Subcutaneous abdominal adipose tissue (tissue), 5 donors: Measurements from ENCODE around the gene NOP14.

ENCODE experiments used
- H3K27ac ChIP-seq: one replicate; pipeline ENCODE4 v1.7.0; 2013; ENCODE audit warnings: low read depth, mild to moderate bottlenecking, inconsistent platforms, low read length, moderate library complexity
- H3K27me3 ChIP-seq, 5 donors: one replicate each; pipeline ENCODE4 v1.7.0; 2013; ENCODE audit warnings: low read length in 5 of 5, inconsistent platforms in 1 of 5; ENCODE audit not compliant: control insufficient read depth in 5 of 5, insufficient read depth in 4 of 5
- H3K36me3 ChIP-seq, 5 donors: one replicate each; pipeline ENCODE4 v1.7.0; 2013; ENCODE audit warnings: low read length in 5 of 5; ENCODE audit not compliant: control insufficient read depth in 5 of 5, insufficient read depth in 5 of 5
- H3K4me1 ChIP-seq, 5 donors: one replicate each; pipeline ENCODE4 v1.7.0; 2013; ENCODE audit warnings: low read length in 5 of 5, mild to moderate bottlenecking in 3 of 5, moderate library complexity in 1 of 5; ENCODE audit not compliant: control insufficient read depth in 5 of 5, insufficient read depth in 5 of 5
- H3K4me3 ChIP-seq, 5 donors: one replicate each; pipeline ENCODE4 v1.7.0; 2013; ENCODE audit warnings: low read length in 5 of 5, low read depth in 1 of 5
- H3K9ac ChIP-seq, 5 donors: one replicate each; pipeline ENCODE4 v1.7.0; 2013; ENCODE audit warnings: low read length in 5 of 5, mild to moderate bottlenecking in 4 of 5, moderate library complexity in 3 of 5
- H3K9me3 ChIP-seq, 5 donors: one replicate each; pipeline ENCODE4 v1.7.0; 2013; ENCODE audit warnings: low read length in 5 of 5; ENCODE audit not compliant: control insufficient read depth in 5 of 5
- donor health status: healthy.
- donor health status: healthy.
- donor health status: healthy.
- donor health status: healthy.
- donor health status: healthy.

The NOP14 gene

GRCh38 chr4:2931512-2932301, 31.5 kb downstream of the NOP14 start:
- H3K27ac ChIP-seq = peak overlapping the region; percentile 17
- no peaks in the 10 kb centered on the region for H3K9me3 ChIP-seq
- peaks cover 0 to 50% (median 44%) of the 10 kb centered on the region in 5 donors for H3K36me3 ChIP-seq
- H3K27me3 ChIP-seq = no peaks in the 10 kb centered on the region
- H3K4me3 ChIP-seq = peak overlapping the region in 2 of 5 donors; percentile 14 to 36
- H3K4me1 ChIP-seq = peaks cover 3 to 53% (median 44%) of the 10 kb centered on the region in 5 donors
- H3K9ac ChIP-seq = peak overlapping the region in 2 of 5 donors; percentile 24 to 59

- H3K36me3 ChIP-seq = peaks cover 0 to 56% (median 51%) of the 10 kb centered on the region in 5 donors
Measured at GRCh38 chr4:2930758-2931511, 32.3 kb downstream of the NOP14 start.

GRCh38 chr4:2930135-2930757, 33.0 kb downstream of the NOP14 start:
- H3K27ac ChIP-seq = no peak overlapping the region
- peaks cover 0 to 63% (median 57%) of the 10 kb centered on the region in 5 donors for H3K36me3 ChIP-seq
- H3K9ac ChIP-seq = no peak overlapping the region
- H3K4me3 ChIP-seq = no peak overlapping the region
- no peaks in the 10 kb centered on the region for H3K9me3 ChIP-seq
- H3K4me1 ChIP-seq = peaks cover 0 to 38% (median 35%) of the 10 kb centered on the region in 5 donors
- no peaks in the 10 kb centered on the region for H3K27me3 ChIP-seq

More at GRCh38 chr4:2930758-2931511, 32.3 kb downstream of the NOP14 start:
- Histone ChIP-seq H3K27me3 (no peaks in the 10 kb centered on the region), H3K4me3 (no peak overlapping the region), H3K27ac (peak overlapping the region; percentile 17), H3K9ac (peak overlapping the region in 1 of 5 donors; percentile 59), H3K9me3 (no peaks in the 10 kb centered on the region), H3K4me1 (peaks cover 3 to 45% (median 41%) of the 10 kb centered on the region in 5 donors)

- Histone ChIP-seq H3K27ac (no peak overlapping the region), H3K4me1 (peaks cover 0 to 34% (median 31%) of the 10 kb centered on the region in 5 donors), H3K4me3 (no peak overlapping the region), H3K9ac (no peak overlapping the region), H3K27me3 (no peaks in the 10 kb centered on the region), H3K9me3 (no peaks in the 10 kb centered on the region), H3K36me3 (peaks cover 0 to 71% (median 65%) of the 10 kb centered on the region in 5 donors)
Measured at GRCh38 chr4:2929469-2929868, 33.7 kb downstream of the NOP14 start.

- no peak overlapping the region for H3K27ac ChIP-seq
- no peaks in the 10 kb centered on the region for H3K27me3 ChIP-seq
- no peak overlapping the region for H3K9ac ChIP-seq
- peaks cover 0 to 81% (median 74%) of the 10 kb centered on the region in 5 donors for H3K36me3 ChIP-seq
- peaks cover under 1 to 29% (median 26%) of the 10 kb centered on the region in 5 donors for H3K4me1 ChIP-seq
- H3K4me3 ChIP-seq = no peak overlapping the region
- no peaks in the 10 kb centered on the region for H3K9me3 ChIP-seq
Measured at GRCh38 chr4:2928242-2929176, 34.7 kb downstream of the NOP14 start.

GRCh38 chr4:2927696-2928075, 35.5 kb downstream of the NOP14 start:
- H3K4me3 ChIP-seq = no peak overlapping the region
- no peak overlapping the region for H3K9ac ChIP-seq
- H3K4me1 ChIP-seq = peaks cover 5 to 21% (median 17%) of the 10 kb centered on the region in 5 donors
- H3K36me3 ChIP-seq = peaks cover 0 to 89% (median 80%) of the 10 kb centered on the region in 5 donors
- peaks cover 0 to 2% (median 0%) of the 10 kb centered on the region in 5 donors for H3K27me3 ChIP-seq
- H3K9me3 ChIP-seq = no peaks in the 10 kb centered on the region
- no peak overlapping the region for H3K27ac ChIP-seq

DNA sequence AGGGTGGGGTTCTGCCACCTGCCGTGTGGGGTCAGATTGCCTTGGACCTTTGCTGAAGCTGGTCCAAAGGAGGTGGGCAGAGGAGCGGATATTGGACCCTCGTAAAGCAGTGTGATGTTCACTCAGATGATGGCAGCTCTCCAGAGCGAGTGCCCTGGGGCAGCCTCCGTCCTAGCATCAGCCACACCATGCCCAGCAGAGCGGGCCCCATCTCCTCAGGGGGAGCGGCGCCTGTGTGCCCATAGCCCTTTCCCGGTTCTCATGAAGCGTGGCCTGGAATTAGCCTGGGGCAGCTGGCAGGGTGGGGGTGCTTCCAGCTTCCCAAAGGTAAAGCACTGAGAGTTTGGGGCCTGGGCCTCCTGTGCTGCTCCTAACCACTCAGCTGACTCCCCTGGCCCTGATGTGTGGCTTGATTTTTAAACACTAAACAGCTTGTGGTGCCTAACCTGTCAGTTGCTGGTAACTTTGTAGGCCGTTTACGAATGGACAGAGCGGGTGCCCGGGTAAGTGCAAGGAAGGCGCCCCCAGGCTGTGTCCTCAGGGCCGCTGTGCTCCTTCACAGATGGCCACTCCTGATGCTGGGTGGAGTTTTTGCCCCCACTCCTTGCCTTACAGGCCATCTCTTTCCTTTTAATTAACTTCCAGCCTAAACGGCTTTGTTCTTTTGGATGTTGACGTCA, 36.0 kb downstream of the NOP14 start:
- Histone ChIP-seq H3K9me3 (no peaks in the 10 kb centered on the region), H3K9ac (no peak overlapping the region), H3K4me1 (peaks cover 0 to 16% (median 12%) of the 10 kb centered on the region in 5 donors), H3K36me3 (peaks cover 0 to 94% (median 81%) of the 10 kb centered on the region in 5 donors), H3K27me3 (peaks cover 0 to 2% (median 0%) of the 10 kb centered on the region in 5 donors), H3K4me3 (no peak overlapping the region), H3K27ac (no peak overlapping the region)

GRCh38 chr4:2925931-2926860, 37.0 kb downstream of the NOP14 start:
- no peak overlapping the region for H3K27ac ChIP-seq
- H3K9ac ChIP-seq = no peak overlapping the region
- peaks cover 0 to 7% (median 3%) of the 10 kb centered on the region in 5 donors for H3K4me1 ChIP-seq

More at GRCh38 chr4:2925931-2926860, 37.0 kb downstream of the NOP14 start:
- Histone ChIP-seq H3K9me3 (no peaks in the 10 kb centered on the region), H3K4me3 (no peak overlapping the region), H3K27me3 (peaks cover 0 to 2% (median 0%) of the 10 kb centered on the region in 5 donors), H3K36me3 (peaks cover 0 to 94% (median 81%) of the 10 kb centered on the region in 5 donors)
